ENCODE results near the gene GPR26.

Gene GPR26, protein sequence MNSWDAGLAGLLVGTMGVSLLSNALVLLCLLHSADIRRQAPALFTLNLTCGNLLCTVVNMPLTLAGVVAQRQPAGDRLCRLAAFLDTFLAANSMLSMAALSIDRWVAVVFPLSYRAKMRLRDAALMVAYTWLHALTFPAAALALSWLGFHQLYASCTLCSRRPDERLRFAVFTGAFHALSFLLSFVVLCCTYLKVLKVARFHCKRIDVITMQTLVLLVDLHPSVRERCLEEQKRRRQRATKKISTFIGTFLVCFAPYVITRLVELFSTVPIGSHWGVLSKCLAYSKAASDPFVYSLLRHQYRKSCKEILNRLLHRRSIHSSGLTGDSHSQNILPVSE

DNA sequence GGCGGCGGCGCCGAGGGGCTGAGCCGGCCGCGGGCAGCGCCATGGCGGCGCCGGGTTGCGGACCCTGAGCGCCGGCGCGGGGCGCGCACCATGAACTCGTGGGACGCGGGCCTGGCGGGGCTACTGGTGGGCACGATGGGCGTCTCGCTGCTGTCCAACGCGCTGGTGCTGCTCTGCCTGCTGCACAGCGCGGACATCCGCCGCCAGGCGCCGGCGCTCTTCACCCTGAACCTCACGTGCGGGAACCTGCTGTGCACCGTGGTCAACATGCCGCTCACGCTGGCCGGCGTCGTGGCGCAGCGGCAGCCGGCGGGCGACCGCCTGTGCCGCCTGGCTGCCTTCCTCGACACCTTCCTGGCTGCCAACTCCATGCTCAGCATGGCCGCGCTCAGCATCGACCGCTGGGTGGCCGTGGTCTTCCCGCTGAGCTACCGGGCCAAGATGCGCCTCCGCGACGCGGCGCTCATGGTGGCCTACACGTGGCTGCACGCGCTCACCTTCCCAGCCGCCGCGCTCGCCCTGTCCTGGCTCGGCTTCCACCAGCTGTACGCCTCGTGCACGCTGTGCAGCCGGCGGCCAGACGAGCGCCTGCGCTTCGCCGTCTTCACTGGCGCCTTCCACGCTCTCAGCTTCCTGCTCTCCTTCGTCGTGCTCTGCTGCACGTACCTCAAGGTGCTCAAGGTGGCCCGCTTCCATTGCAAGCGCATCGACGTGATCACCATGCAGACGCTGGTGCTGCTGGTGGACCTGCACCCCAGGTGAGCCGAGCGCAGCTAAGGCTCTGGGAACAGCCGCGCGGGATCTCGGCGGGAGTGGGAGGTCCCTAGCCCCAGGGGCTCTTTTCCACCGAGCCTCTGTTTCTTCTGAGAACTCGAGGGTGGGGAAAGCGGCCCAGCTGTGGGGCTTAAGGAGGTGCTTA, at the start of gene GPR26:
Gene GPR26 (plus strand): TSS at position 38 of the 919 bp plus-strand sequence. CDS start 53 bp downstream, at position 91.
- FAIRE-seq = no peak

DNA sequence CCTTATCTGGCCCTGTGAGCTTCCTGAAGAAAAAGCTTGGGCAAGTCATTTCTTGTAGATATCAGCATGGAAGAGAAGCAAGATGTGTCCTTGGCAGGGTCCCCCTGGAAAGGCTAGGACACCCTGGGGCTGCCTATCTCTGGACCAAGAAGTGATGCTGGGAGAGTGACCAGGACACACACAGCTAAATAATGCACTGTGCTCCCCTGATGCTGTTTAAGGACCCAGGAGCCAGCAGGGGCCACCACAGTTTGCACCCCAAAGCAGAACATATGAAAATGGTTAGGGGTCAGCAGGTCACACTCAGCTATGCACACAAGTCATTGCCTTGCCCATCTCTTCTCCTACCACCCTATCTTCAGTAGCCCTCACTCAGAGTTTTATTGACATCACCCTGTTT, 47.9 kb upstream of the GPR26 start:
- FAIRE-seq = no peak

DNA sequence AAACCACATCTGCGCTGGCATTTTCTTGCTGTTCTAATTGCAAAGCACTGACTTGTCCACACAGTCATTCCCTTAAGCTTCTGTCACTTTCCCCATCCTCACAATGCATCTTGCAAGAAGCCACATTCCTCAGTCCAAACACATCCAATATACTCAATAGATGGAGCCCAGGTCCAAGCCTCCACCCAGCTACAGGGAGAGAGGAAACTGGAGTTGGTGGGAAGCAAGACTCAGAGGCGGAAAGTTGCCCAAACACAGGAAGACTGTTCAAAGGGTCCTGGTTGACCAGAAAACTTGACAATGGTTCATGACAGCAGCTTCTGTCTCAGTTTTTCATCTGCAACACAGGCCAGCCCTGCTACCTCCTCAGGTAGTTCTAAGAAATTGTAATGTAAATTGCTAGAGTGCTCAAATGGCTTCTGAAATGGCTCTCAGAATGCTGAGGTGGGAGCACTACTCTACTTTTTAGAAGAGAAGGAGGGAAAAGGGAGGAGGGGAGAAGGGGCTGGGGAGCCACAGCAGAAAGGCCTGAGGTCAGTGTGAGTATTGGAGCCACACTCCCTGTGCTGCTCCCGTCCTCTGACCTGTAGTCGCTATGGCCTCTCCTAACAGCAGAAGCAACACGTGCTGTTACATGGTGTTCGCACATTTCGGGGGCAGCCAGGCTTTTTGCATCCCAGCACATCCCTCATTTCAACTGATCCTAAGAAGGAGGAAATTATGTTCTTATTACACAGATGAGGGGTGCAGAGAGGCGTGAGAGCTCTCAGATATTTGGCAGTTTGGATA, 46.9 kb upstream of the GPR26 start:
- no peak for FAIRE-seq

DNA sequence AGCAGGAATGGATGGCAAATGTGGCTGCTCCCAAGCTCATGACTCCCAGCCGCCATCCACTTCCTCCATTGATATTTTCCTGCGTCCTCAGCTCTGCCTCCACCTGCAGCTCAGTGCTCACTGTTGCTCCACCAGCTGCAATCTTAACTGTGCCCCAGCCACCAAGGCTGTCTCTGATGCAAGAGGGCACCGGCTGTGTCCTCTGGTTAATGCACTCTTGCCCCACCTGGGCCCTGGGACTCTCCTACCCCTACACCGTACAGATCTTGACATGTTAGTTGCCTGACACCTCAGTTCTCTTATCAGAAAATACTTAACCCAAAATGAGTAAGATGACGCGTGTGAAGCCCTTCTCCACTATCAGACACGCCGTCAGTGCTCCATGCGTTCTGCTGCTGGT, 45.5 kb upstream of the GPR26 start:
- FAIRE-seq = no peak

- no peak for FAIRE-seq
Measured at GRCh38 chr10:123621492-123621891, 44.7 kb upstream of the GPR26 start.

DNA sequence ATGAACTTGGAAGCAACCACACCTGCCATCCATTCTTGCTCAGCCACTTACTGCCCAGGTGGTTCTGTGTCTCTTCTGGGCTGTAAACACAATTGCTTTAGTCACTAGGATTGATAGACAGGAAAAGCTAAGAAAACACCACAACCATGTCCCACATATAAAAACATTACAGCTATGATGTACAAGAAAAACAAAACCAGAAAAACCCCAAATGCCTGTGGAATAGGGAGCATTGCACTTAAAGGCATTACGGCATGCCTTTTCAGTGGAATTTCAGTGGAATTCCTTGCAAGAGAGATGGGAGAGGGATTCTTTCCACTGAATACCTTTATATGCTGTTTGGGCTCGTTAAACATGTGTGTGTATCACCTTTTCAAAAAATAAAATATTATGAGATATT, 44.2 kb upstream of the GPR26 start:
- FAIRE-seq = no peak

GRCh38 chr10:123622381-123622780, 43.8 kb upstream of the GPR26 start:
- no peak for FAIRE-seq

- FAIRE-seq = no peak
Measured at GRCh38 chr10:123624086-123624485, 42.1 kb upstream of the GPR26 start.

GRCh38 chr10:123633106-123633505, 33.0 kb upstream of the GPR26 start:
- FAIRE-seq = no peak

DNA sequence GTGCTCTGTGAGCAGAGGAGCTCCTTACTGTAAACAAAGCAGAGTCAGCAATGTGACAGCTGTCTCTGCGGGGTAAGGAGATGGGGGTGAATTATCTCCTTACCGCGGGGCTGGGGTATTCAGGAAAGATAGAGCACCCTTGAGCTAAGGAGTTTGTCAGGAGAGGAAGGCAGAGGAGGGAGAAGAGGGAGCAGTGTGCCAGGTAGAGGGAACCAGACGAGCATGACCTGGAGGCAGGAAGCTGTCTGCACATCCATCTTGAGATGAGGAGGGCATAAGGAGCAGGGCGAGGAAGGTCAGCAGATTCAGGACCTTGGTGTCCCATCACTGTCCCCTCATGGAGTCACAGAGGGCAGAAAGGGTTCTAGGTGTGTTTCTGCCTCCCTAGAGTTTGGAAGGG, 32.5 kb upstream of the GPR26 start:
- FAIRE-seq = no peak

- no peak for FAIRE-seq
Measured at GRCh38 chr10:123634221-123634620, 31.9 kb upstream of the GPR26 start.

- FAIRE-seq = no peak
Measured at GRCh38 chr10:123635131-123635530, 31.0 kb upstream of the GPR26 start.

DNA sequence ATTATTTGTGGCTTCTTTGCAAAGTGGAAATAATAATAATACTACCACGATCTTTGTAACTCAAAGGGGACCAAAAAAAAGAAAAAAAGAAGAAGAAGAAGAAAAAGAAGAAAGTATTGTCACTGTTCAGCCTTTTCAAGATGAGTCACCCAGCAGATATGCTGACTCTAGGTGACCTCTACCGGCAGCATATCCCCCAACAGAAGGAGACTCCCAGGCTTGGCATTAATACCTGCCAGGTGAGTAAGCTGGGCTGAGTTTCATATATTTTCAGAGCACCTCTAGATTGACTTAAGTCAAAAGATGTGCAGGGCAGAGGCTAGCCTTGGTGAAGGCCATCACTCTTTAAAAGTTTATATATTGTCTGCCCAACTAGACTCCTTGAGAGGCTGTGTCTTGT, 30.4 kb upstream of the GPR26 start:
- no peak for FAIRE-seq

DNA sequence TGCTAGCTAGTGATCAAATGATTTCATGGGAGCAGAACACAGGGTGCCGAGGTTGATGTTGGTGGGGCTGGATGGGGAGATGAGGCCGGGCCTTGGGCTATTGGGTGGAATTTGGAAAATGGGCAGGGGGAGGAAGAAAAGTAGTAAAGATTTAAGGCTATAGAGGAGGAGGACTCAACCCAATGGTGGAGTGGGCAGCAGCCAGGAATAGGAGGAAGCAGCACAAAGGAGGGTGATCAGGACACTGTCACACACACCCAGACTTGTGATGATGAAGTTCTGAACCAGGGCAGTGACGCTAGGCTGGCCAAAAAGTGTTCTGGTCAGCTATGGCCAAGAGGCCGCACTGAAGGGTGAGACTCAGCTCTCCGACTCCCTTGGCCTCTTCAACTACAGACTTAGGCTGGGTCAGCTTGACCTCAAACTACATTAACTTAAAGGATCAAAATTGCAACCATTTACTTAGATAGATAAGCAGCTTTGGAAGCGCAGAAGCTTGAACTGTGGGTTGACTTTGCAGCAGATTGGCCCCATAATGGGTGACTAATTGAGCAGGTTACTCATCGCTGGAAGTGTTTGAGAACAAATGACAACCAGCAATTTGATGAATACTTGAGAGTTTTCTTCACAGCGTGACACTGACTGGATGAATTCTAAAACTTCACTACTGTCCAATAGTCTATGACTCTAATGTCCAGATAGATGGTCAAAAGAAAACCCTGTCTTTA, 29.4 kb upstream of the GPR26 start:
- FAIRE-seq = no peak

- no peak for FAIRE-seq
Measured at GRCh38 chr10:123637326-123637880, 28.8 kb upstream of the GPR26 start.

DNA sequence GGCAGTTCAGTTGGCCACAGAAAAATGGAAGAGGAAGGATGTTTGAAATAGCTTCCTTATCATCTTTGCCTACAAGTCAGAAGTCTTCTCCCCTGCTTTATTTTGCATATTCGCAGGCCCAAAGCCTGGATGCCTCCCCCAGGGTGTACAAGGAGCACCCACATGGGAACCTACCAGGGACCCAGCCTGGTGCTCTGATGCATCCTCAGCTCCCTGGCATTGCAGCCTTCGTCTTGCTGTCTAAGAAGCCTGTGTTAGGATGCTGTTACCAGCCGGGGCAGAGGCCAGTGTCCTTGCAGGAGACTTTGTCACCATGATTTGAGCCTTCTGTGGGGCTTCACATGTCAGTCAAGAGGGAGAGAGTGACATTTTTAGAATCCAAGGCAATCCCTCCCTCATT, 27.0 kb upstream of the GPR26 start:
- FAIRE-seq = no peak

GRCh38 chr10:123640016-123640535, 26.1 kb upstream of the GPR26 start:
- FAIRE-seq = no peak

- no peak for FAIRE-seq
Measured at GRCh38 chr10:123642293-123642692, 23.9 kb upstream of the GPR26 start.

- FAIRE-seq = no peak
Measured at GRCh38 chr10:123642697-123643096, 23.5 kb upstream of the GPR26 start.

DNA sequence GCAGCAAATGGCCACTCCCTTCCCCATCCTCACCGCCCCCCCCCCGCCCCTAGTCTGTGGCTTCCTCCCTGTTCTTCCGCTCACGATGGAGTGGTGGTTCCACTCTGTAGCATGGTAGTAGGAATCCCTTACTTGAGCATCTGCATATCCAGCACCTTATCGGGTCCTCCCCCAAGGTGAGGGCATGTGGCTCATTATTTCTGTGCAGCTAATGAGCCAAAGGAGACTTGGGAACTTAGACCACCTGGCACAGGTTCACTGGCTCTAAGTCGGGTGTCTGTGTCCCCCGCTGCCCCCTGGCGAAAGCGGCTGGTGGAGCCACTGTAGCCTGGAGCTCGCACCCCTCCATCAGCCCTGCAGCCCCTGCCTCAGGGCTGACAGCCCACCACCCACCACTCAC, 22.8 kb upstream of the GPR26 start:
- FAIRE-seq = no peak

- FAIRE-seq = no peak
Measured at GRCh38 chr10:123645016-123645415, 21.1 kb upstream of the GPR26 start.

DNA sequence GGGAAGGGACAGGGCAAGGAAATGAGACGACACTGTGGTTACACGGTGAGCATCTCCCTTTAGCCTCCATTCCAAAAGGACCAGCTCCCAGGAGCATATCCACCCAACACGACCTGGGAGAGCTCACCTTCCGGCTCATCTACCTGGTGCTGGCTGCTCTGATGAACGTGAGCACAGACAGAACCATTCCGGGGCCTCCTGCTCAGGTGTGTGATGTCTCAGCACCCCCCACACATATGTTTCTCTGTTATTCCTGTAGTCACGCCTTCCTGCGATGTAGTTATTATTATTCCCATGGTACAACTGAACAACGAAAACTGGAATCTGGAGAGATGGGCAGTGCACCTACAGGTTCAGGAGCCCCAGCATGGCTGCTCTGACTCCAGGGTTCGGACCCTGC, 20.5 kb upstream of the GPR26 start:
- no peak for FAIRE-seq
